ENCODE data around the gene EDEM2. TPM values are rescaled to one million over a fixed set of nuclear protein-coding genes. Genes with fewer than 3 reads are reported as not detected.

The EDEM2 gene
- total and polyA plus RNA-seq, 2 of the 13 experiments (the other 11 are each of a cell fraction or from before 2014, with no cell fraction given): 33.1 to 46.9 TPM

- TF ChIP-seq FOXK2 (IDR thresholded peaks at IDR 0.05) (no peak), ZNF30 (CRISPR knock-in tag; IDR thresholded peaks at IDR 0.05) (0 out of 2 replicates have a peak, but pooled peaks have one; percentile 65), ZNF282 (IDR thresholded peaks at IDR 0.05; ENCODE audit: partially characterized antibody) (no peak), TBP (CRISPR knock-in tag; IDR thresholded peaks at IDR 0.05) (no peak), MTF1 (CRISPR knock-in tag; IDR thresholded peaks at IDR 0.05) (no peak), CREBL2 (CRISPR knock-in tag; IDR thresholded peaks at IDR 0.05; ENCODE audit: borderline replicate concordance) (0 out of 2 replicates have a peak, but pooled peaks have one; percentile 31), ZNF780A (CRISPR knock-in tag; IDR thresholded peaks at IDR 0.05) (no peak), DPF2 (CRISPR knock-in tag; IDR thresholded peaks at IDR 0.05; ENCODE audit: borderline replicate concordance, low read depth) (peak; percentile 39; the same call in 1 of the 2 replicates), ZNF468 (CRISPR knock-in tag; IDR thresholded peaks at IDR 0.05) (0 out of 2 replicates have a peak, but pooled peaks have one; percentile 18), SIX1 (CRISPR knock-in tag; IDR thresholded peaks at IDR 0.05; ENCODE audit: borderline replicate concordance) (0 out of 2 replicates have a peak, but pooled peaks have one; percentile 8), ZMYM2 (CRISPR knock-in tag; IDR thresholded peaks at IDR 0.05) (no peak), ZNF414 (CRISPR knock-in tag; IDR thresholded peaks at IDR 0.05) (peak; percentile 58; the same call in 1 of the 2 replicates), TEF (CRISPR knock-in tag; IDR thresholded peaks at IDR 0.05) (no peak), ZBTB34 (CRISPR knock-in tag; IDR thresholded peaks at IDR 0.05) (no peak), NR0B2 (CRISPR knock-in tag; IDR thresholded peaks at IDR 0.05) (no peak), ZSCAN25 (CRISPR knock-in tag; IDR thresholded peaks at IDR 0.05) (0 out of 2 replicates have a peak, but pooled peaks have one; percentile 8), ZNF790 (CRISPR knock-in tag; IDR thresholded peaks at IDR 0.05; ENCODE audit: borderline replicate concordance) (peak; percentile 18; the same call in 1 of the 2 replicates), MBNL3 (CRISPR knock-in tag; conservative IDR thresholded peaks at IDR 0.05) (no peak), AHDC1 (CRISPR knock-in tag; IDR thresholded peaks at IDR 0.05; ENCODE audit: borderline replicate concordance) (no peak), SIN3A (IDR thresholded peaks at IDR 0.05; ENCODE audit: borderline replicate concordance, low read depth, low read length) (peak; percentile 29; the same call in 1 of the 2 replicates), HIVEP1 (CRISPR knock-in tag; IDR thresholded peaks at IDR 0.05) (no peak)
Observed at GRCh38 chr20:35146299-35146919, 727 bp downstream of the EDEM2 start (continued).

All from HepG2 (cell line).